B cell (primary cell): Measurements from ENCODE around the gene SLC22A31. TPM values are rescaled to one million over a fixed set of nuclear protein-coding genes. Genes with fewer than 3 reads are reported as not detected.

Source experiments
- ATAC-seq: fragments of 200-7000 bp; cut with Tn5 transposase; one replicate; pipeline ENCODE4 v1.10.0; 2021; ENCODE audit warnings: low read depth, mild to moderate bottlenecking, moderate number of reproducible peaks, moderate library complexity
- CTCF ChIA-PET: fragments of 350-600 bp; sonication (Branson Sonifier 250); formaldehyde crosslinking; loops from one replicate; lab custom pipeline; 2021; ENCODE audit warnings: antibody characterized with exemption, inconsistent platforms; lab: Charles Lee
- POLR2A ChIA-PET: fragments of 350-600 bp; sonication (Branson Sonifier 250); formaldehyde crosslinking; loops from one replicate; lab custom pipeline; 2021; ENCODE audit warnings: antibody characterized with exemption; lab: Charles Lee
- DNase-seq: peaks from one replicate; pipeline ENCODE4 v3.0.0; 2013
- H2AFZ ChIP-seq: 2 replicates; pipeline ENCODE4 v1.6.1; 2012; ENCODE audit warnings: mild to moderate bottlenecking, low read depth, low read length; ENCODE audit not compliant: insufficient read depth, poor library complexity, severe bottlenecking
- H3K27ac ChIP-seq, 2 donors: 1 replicate in 1 of 2; 2 replicates in 1 of 2; pipeline ENCODE4 v1.5.1; 2012 to 2013; ENCODE audit warnings: low read length in 2 of 2, mild to moderate bottlenecking in 2 of 2, moderate library complexity in 1 of 2
- H3K27me3 ChIP-seq, 4 experiments: fragments of 200-600 bp in 1 of 4; sonication (generic) in 1 of 4; replicated peaks in 1 of 4; 1 replicate in 2 of 4; 2 replicates in 2 of 4; pipeline versions ENCODE4 v1.6.1 to v1.7.0; 2013 to 2016; ENCODE audit warnings: low read length in 3 of 4, mild to moderate bottlenecking in 2 of 4, mixed read lengths in 1 of 4, moderate library complexity in 1 of 4; ENCODE audit not compliant: insufficient read depth in 4 of 4, control insufficient read depth in 3 of 4; ENCODE audit errors: control extremely low read depth in 1 of 4
- H3K36me3 ChIP-seq, 2 experiments: replicated peaks in 1 of 2; 1 replicate in 1 of 2; 2 replicates in 1 of 2; pipeline versions ENCODE4 v1.6.1 to v1.7.1; 2013; ENCODE audit warnings: low read length in 1 of 2; ENCODE audit not compliant: insufficient read depth in 2 of 2, control insufficient read depth in 1 of 2; ENCODE audit errors: control extremely low read depth in 1 of 2, extremely low read depth in 1 of 2
- H3K4me1 ChIP-seq, 2 donors: fragments of 200-600 bp in 1 of 2; sonication (generic) in 1 of 2; 1 replicate in 1 of 2; 2 replicates in 1 of 2; pipeline versions ENCODE4 v1.5.1 to v1.6.1; 2013 to 2017; ENCODE audit warnings: low read length in 2 of 2; ENCODE audit not compliant: control insufficient read depth in 2 of 2, insufficient read depth in 2 of 2
- H3K4me2 ChIP-seq: replicated peaks from 2 replicates; pipeline ENCODE3; 2012; ENCODE audit warnings: mild to moderate bottlenecking, low read depth, low read length; ENCODE audit not compliant: poor library complexity, severe bottlenecking
- H3K4me3 ChIP-seq, 5 experiments: fragments of 200-600 bp in 1 of 5; sonication (generic) in 1 of 5; 1 replicate in 3 of 5; 2 replicates in 2 of 5; pipeline versions ENCODE4 v1.5.1 to v1.7.0; 2011 to 2016; ENCODE audit warnings: low read length in 4 of 5, mild to moderate bottlenecking in 4 of 5, low read depth in 2 of 5, control low read depth in 1 of 5, moderate library complexity in 1 of 5; ENCODE audit not compliant: insufficient read depth in 1 of 5; ENCODE audit errors: control extremely low read depth in 1 of 5, extremely low read depth in 1 of 5
- H3K79me2 ChIP-seq: fragments of 200-600 bp; sonication (generic); one replicate; pipeline ENCODE4 v1.6.0; 2016; ENCODE audit warnings: low read length; ENCODE audit not compliant: control insufficient read depth, insufficient read depth
- H3K9ac ChIP-seq: fragments of 200-600 bp; sonication (generic); 2 replicates; pipeline ENCODE4 v1.6.1; 2017; ENCODE audit warnings: mild to moderate bottlenecking, low read length, moderate library complexity
- H3K9me3 ChIP-seq, 3 donors: one replicate each; pipeline versions ENCODE4 v1.6.1 to v1.7.1; 2013; ENCODE audit warnings: low read length in 2 of 3; ENCODE audit not compliant: control insufficient read depth in 2 of 3, insufficient read depth in 1 of 3; ENCODE audit errors: control extremely low read depth in 1 of 3
- H4K20me1 ChIP-seq: 2 replicates; pipeline ENCODE4 v1.6.0; 2012; ENCODE audit warnings: mild to moderate bottlenecking, low read length; ENCODE audit not compliant: insufficient read depth, control insufficient read depth, poor library complexity, severe bottlenecking
- H3K27ac Mint-ChIP-seq: one replicate; pipeline ENCODE4 v1.8.0; 2021; ENCODE audit warnings: mixed read lengths
- H3K27me3 Mint-ChIP-seq: one replicate; pipeline ENCODE4 v1.8.0; 2021; ENCODE audit warnings: mixed read lengths
- H3K4me1 Mint-ChIP-seq: one replicate; pipeline ENCODE4 v1.8.0; 2021; ENCODE audit warnings: mixed read lengths
- H3K4me3 Mint-ChIP-seq: one replicate; pipeline ENCODE4 v1.8.0; 2021; ENCODE audit warnings: mixed read lengths
- H3K9me3 Mint-ChIP-seq: one replicate; pipeline ENCODE4 v1.8.0; 2022; ENCODE audit warnings: mixed read lengths; ENCODE audit not compliant: insufficient read depth
- CTCF ChIP-seq: fragments of 200-600 bp; IDR thresholded peaks from one replicate; pipeline ENCODE4 v1.8.0; 2022; ENCODE audit warnings: antibody characterized with exemption, mild to moderate bottlenecking
- EZH2 ChIP-seq: IDR thresholded peaks from 2 replicates; pipeline ENCODE4 v1.6.1; 2012; ENCODE audit warnings: borderline replicate concordance, low read depth, mild to moderate bottlenecking, moderate library complexity, low read length; ENCODE audit not compliant: insufficient read depth, poor library complexity, severe bottlenecking
- WGBS: methylation state at CpG from one replicate; pipeline ENCODE4 v1.1.5; 2013; ENCODE audit warnings: missing lambda C conversion rate; ENCODE audit not compliant: insufficient coverage; 5-methylcytosine and 5-hydroxymethylcytosine counted together
- intact Hi-C: fragments of 100-400 bp; cut with micrococcal nuclease; formaldehyde crosslinking; loops from one replicate; pipeline ENCODE4 v1.10.0; 2022
- polyA plus RNA-seq: library from polyadenylated mRNA; depleted of rRNA; stranded (reverse); fragments of >200 nt; gene quantifications from 2 replicates; pipeline ENCODE4 v1.2.3, GENCODE V29; 2012
- total RNA-seq, 2 donors: library from RNA; stranded (reverse); fragments of 120-200 nt in 1 of 2; gene quantifications; 1 replicate in 1 of 2; 2 replicates in 1 of 2; pipeline versions ENCODE4 v1.2.3 to v1.2.4, GENCODE V29; 2013 to 2022

SLC22A31 gene
- total and polyA plus RNA-seq, 2 donors (not counting 1 experiment from before 2014, with no cell fraction given): 0.33 TPM; not detected in 1

- Mint-ChIP-seq H3K4me1 (peaks cover 3% of the 10 kb centered on the region), H3K27ac (no peak overlapping the region), H3K9me3 (no peaks in the 10 kb centered on the region), H3K4me3 (no peak overlapping the region), H3K27me3 (peaks cover 22% of the 10 kb centered on the region)
- H3K79me2 ChIP-seq: peaks cover 7% of the 10 kb centered on the region
- peaks cover 0 to 14% (median 5%) of the 10 kb centered on the region in 4 experiments for H3K27me3 ChIP-seq
- H3K27ac ChIP-seq: no peak overlapping the region
- no peak overlapping the region for H2AFZ ChIP-seq
- intact Hi-C loops: loop anchor here (10.0 kb wide), 1 partner anchor 115 kb away; the partner anchor contains the start of gene ACSF3
- no peaks in the 10 kb centered on the region for H3K9me3 ChIP-seq
- WGBS: 78% methylated on average over 13 of the region's 15 CpGs
- TF ChIP-seq EZH2: no peak
- no peak for TF ChIP-seq CTCF
- H3K36me3 ChIP-seq: no peaks in the 10 kb centered on the region
- H4K20me1 ChIP-seq: no peaks in the 10 kb centered on the region
- no peaks in the 10 kb centered on the region for H3K4me1 ChIP-seq
- ChIA-PET POLR2A (no interaction called here), CTCF (interaction anchor here (1.2 kb wide), 1 partner anchor 472 kb away, joined by 3 read pairs; no protein-coding TSS in a partner anchor)
- no peak overlapping the region for H3K4me3 ChIP-seq
- DNase-seq (no peak), ATAC-seq (no peak)
- H3K4me2 ChIP-seq: no peak overlapping the region
- no peak overlapping the region for H3K9ac ChIP-seq
Observed at GRCh38 chr16:89209522-89210044, 9.2 kb upstream of the SLC22A31 start.

GRCh38 chr16:89207993-89208392 lies 7.7 kb upstream of the SLC22A31 start:
- H3K9me3 Mint-ChIP-seq: no peaks in the 10 kb centered on the region

More at GRCh38 chr16:89207993-89208392, 7.7 kb upstream of the SLC22A31 start:
- Histone ChIP-seq H3K79me2 (peaks cover under 1% of the 10 kb centered on the region), H2AFZ (no peak overlapping the region), H3K27ac (no peak overlapping the region), H3K36me3 (no peaks in the 10 kb centered on the region), H3K4me1 (no peaks in the 10 kb centered on the region), H4K20me1 (no peaks in the 10 kb centered on the region), H3K9me3 (peaks cover 0 to 1% (median 0%) of the 10 kb centered on the region in 3 donors), H3K9ac (no peak overlapping the region), H3K27me3 (peaks cover 0 to 24% (median 15%) of the 10 kb centered on the region in 4 experiments), H3K4me2 (no peak overlapping the region), H3K4me3 (no peak overlapping the region)
- intact Hi-C loops: no loop called here
- CTCF ChIA-PET: interaction anchor here (1.4 kb wide), 1 partner anchor 474 kb away, joined by 3 read pairs; no protein-coding TSS in a partner anchor
- DNase-seq: no peak
- Mint-ChIP-seq H3K4me1 (peaks cover 3% of the 10 kb centered on the region), H3K27me3 (peaks cover 34% of the 10 kb centered on the region), H3K4me3 (no peak overlapping the region), H3K27ac (no peak overlapping the region)
- no peak for ATAC-seq
- POLR2A ChIA-PET: no interaction called here
- no CpG with 5 or more reads among the region's 4 CpGs for WGBS
- TF ChIP-seq CTCF (no peak), EZH2 (no peak)
